HG02623 (cell line): Measurements from ENCODE around the gene ADISSP.

ENCODE experiments used
- ATAC-seq: cut with Tn5 transposase; IDR thresholded peaks from one replicate; pipeline ENCODE4 v1.9.1; 2021; ENCODE audit warnings: moderate library complexity; ENCODE audit not compliant: unreplicated experiment

The ADISSP gene

DNA sequence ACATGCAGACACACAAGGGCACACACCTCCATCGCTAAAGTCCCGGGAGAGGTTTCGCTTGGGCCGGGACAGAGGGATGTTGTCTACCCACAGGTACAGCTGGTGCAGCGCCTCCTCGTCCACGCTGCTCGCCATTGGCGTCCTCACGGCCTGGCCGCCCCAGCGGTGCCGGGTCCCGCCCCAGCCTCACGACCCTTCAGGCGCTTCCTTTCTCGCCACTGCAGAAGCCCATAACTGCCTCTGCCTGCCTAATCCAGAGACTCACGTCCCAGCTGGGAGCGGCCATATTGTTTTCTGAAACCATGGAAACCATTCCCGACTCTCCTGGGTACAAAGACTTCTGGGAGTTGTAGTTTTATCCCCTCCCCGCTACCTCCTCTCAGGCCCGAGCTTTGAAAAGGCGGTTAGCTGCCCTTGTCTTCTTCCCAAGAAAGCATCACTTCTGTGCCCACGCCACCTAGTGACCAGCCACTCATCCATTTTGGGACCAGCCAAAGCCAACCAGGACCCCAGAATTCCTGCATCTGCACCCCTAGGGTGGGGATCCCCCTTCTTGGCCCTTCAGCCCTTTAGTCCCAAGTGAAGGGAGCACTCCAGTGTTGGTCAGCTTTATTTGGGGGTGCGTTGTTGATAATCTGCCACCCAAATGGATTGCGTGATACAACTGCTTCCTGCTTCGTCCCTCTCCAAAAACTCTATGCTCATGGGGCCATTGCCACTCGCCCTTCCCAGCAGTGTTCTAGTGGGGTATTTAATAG is 13.8 kb upstream of the ADISSP start, which contains the start of gene SPEF1:
Gene SPEF1 (minus strand): TSS at position 296 of the 758 bp plus-strand sequence. CDS start 161 bp downstream, at position 135.
- ATAC-seq, result no peak

DNA sequence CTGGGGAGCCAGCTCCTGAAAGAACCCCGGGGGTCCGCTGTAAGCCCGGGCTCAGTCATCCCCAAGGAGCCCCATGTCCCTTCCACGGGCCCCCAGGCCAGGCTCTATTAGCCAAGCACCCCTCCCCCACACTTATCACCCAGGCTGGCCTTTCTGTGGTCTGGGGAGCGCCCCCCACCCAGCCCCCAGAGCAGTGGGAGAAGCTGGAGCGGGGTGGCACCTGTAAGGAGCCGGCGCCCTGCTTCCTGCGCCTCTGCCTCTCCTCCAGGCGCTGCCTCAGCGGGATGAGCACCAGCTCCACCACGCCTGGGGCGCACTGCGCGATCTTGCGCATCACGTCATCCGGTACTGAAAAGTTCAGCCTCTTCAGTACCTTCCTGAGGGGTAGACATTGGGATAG is 11.4 kb upstream of the ADISSP start:
- no peak for ATAC-seq

DNA sequence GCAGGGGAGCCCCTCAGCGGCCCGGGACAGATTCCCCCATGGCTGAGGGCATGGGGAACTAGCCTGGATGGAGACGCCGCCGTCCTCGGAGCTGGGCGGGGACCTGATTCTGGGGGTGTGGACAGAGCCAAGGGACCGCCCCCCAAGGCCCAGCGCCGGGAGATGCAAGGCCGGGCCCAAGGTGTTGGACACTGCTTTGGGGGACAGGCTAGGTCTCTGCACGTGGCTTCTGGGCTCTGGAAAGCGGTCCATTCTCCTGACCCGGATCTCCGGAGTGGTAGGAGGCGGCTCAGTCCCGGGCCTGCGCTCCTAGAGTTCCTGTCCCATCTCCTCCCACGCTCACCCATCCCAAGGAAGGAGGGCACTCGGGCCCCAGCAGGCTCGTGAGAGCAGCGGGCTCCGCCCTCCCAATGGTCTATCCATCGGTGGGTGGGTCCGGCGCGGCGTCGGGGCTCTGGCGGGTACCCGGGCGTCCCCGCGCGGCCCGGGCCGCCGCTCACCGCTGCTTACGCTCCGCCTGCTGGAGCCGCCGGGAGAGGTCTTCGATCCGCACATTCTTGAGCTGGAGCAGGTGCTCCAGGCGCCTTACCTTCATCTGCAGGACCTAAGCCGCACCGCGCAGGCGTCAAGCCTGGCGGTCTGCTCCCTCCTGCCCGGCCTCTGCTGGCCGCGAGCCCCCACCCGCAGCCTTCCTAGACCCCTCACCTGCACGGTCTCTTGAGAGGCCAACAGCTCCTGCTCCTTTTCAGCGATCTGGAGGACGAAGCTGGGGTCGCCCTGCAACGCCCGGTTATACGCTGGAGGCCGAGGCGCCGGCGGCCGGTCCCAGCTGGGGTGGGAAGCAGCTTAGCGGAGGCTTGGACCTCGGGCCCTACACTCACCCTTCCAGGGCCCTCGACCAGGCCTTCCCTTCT is 10.4 kb upstream of the ADISSP start:
- no peak for ATAC-seq

DNA sequence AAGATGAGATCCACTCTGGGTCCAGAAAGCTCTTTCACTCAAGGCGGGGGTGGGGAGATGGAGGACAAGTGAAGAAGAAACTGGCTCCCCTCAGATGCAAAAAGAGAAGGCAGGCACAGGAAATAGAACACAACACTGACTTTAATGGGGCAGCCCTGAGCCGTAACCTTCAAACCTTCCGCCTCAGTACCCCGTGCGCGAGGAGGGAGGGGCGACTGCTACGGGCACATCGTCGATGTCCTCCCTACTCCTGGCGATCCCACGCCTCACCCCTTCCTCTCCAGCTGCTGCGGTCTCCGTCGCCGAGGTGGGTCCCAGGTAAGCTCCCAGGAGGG is 9.8 kb upstream of the ADISSP start:
- no peak for ATAC-seq

DNA sequence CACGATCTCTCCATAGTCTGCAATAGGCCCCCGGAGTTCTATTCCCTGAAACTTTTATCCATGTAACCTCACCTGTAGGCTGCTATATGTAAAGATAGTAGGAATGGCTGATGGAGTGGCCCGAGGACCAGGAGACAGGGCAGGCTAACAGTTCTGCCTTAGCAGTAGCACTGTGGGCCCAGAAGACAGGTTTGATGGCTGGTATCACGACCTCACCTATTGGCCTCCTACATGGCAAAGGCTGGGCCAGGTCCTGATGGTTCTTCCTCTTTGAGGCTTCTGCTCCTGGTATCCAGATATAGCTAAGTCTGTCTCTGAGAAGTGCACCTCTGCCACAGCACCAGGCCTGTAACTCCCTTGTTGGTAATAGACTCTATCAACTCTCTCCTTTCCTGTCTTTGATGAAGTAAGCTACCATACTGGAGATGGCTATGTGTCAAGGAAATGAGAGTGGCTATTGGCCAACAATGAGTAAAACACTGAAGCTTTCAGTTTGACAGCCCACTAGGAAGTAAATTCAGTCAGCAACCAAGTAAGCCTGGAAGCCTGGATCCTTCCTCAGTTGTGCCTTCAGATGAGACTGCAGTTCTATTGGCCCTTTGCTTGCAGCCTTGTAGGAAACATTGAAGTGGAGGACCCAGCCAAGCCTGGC is 8.0 kb upstream of the ADISSP start:
- ATAC-seq, result no peak

DNA sequence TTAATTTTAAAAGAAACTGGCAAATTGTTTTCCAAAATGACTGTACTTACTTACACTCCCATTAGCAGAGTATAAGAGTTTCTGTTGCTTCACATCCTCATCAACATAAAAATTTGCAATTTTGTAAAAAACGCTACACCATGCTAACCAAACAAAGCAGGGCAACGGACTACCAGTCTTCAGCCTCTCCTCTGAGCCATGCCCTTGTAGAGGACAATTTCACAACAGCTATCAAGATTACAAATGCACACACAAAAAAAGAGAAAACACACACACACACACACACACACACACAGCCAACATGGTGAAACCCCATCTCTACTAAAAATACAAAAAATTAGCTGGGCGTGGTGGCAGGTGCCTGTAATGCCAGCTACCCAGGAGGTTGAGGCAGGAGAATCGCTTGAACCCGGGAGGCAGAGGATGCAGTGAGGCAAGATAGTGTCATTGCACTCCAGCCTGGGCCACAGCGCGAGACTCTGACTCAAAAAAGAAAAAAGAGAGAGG is 4.1 kb upstream of the ADISSP start:
- ATAC-seq, result no peak

DNA sequence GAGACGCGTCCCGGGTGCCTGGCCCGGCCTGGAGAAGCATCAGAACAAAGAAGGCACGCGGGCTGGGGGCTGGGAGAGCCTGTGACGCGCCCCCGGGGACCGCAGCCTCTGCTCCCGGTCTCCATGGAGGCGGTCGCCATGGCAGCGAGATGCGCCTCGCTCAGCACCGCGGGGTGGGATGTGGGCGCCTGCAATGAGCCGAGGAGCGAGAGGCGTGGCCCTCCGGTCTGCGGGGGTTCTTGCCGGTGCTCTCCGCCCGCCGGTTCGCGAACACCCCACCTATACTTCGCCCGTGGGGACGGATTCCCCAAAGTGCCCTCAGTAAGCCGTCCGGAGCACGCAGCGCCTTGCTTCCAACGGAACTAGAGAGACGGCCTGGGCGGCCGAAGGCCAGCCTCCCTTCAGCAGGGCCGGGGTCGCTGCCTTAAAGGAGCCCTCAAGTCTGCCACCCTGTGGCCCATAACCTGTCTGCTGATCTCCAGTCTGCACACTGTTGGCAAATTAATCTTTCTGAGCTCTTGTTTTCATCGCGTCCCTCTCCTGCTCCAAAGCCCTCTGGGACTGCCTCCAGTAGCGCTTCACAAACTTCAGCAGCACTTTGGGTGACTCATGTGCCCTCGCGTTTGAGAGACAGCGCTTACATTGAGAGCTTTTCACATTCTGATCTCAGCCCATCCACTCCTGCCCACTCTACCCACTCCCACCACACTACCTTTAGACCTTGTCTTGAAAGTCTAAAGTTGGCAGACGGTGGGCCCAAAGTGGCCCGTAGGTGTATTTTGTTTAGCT is 983 bp upstream of the ADISSP start:
- ATAC-seq, result no peak

DNA sequence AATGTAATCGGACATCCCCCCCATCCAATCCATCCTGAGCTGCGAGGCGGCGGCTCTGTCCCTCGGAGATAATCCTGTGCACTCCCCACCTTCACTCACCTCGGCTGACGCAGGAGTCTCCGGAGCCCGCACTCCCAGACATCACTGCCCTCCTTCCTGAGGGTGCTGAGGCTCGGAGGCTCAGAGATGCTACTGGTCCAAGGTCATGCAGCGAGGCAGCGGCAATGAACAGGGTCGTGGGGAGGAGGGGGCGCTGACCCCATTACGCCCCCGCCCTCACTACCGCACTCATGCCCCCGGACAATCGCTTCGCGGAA is 485 bp downstream of the ADISSP start:
- ATAC-seq, result no peak

DNA sequence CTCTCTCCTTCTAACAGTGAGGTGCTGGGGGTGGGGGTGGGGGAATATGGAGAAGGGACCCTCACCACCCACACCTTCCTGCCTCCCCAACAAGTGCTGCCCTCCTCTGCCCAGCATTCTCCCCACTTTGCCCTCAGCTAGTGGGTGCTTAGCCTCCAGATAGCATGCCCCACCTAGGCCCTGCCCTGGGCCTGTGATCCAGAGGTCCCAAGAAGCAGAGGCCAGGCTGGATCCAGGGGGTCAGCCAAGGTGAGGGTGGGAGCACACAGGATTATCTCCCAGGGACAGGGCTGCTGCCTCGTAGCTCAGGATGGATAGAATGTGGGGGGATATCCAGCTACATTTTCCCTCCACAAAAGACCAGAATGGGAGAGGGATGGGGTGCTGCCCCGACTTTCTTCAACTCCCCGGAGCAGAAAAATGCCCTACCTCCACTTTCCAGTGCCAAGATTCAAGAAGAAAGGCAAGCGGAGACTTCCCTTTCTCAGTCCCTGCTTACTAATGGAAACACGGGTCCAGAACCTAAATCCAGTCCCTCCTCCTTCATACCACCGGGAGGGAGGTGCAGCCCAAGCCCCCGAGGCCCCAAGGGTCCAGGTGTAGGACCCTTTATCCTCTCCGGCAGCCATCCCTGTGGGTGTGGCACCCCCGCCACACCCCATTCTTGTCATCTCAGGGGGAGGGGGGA is 987 bp downstream of the ADISSP start:
- no peak for ATAC-seq

DNA sequence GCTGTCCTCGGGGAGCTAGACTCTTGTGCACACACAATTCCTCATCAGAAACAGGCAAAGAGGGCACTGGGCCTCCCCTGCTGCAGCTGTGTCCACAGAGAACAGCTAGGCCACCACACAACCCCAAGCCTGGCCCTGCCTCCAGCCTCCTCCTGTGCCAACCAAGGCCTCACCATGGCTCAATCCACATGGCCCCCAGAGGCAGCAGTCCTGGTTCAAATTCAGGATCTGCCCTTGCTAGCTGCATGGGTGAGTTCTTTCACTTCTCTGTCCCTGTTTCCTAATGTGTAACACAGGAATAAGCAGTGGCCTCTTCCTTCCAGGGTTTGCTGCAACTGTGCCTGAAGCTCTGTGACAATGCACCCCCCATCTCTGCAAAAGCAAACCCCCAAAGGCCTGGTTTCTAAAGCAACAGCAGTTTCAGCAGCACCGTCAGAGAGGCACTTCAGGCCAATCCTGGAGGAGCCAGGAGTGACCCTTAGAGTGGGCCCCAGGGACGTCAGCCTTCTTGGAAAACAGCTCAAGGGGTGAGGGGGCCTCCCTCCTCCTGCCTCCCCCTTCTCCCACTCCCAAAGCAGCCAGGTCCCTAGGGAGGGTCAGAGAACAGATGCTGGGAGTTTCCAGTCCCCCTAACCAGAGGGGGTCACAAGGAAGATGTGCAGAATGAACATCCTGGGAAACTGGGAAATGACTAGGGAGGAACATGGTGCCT is 2.2 kb downstream of the ADISSP start:
- no peak for ATAC-seq

DNA sequence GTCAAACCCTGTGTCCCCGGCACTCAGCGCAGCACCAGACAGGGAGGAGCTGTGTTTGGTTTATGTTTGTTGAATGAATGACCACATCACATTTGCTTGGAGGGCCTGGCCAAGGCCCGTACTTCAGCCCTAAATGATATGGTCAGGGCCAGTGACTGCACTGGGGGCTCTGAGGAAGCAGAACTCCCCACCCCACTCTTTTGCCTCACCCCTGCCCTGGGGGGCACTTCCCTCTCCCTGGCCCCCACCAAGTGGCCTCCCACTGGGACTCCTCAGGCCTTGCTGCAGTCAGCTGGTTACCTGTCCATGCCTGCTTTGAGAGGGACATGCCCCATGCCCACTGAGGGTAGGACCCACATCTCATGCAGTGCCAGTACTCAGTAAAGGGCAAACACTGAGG is 2.9 kb downstream of the ADISSP start:
- no peak for ATAC-seq

DNA sequence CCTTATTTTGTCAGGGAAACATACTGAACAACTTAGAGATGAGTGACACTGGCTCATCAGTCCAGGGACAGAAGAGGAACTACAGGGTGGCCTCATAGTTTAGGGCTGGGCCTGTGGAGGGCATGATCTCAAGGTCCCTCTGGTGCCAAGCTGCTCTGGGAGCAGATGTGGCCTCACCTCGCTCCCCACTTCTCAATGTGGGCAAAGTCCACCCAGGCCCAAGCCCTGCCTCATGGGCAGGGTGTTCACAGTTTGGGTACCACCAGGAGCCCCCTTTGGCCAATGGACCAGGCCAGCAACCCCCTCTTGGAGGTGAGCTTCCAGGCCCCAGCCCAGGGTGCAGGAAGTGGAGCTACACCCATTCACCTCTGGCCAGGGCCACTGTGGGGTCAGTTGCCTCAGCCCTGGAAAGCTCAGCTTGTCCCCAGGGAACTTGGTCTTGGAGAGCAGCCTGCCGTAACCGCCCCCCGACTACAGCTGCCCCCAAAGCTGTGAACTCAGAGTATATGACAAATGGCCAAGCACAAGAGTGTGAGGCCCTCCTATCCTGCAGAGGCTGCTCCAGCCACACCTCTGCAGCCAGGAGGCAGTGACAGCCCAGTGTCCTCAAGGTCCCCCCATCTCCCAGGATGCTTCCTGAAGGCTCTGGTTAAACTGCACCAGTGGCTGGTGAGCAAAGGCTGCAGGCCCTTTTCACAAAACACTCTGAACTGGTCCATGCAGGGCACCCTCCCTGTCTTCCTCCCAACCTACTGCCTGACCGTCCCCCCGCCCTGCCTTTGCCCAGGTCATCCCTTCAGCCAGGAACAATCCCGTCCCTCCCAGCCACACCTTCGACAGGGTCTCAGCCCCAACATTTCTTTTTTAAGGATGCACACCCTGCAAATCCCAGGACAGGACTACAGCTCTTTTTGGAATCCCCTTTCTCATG is 3.6 kb downstream of the ADISSP start:
- ATAC-seq, result no peak

DNA sequence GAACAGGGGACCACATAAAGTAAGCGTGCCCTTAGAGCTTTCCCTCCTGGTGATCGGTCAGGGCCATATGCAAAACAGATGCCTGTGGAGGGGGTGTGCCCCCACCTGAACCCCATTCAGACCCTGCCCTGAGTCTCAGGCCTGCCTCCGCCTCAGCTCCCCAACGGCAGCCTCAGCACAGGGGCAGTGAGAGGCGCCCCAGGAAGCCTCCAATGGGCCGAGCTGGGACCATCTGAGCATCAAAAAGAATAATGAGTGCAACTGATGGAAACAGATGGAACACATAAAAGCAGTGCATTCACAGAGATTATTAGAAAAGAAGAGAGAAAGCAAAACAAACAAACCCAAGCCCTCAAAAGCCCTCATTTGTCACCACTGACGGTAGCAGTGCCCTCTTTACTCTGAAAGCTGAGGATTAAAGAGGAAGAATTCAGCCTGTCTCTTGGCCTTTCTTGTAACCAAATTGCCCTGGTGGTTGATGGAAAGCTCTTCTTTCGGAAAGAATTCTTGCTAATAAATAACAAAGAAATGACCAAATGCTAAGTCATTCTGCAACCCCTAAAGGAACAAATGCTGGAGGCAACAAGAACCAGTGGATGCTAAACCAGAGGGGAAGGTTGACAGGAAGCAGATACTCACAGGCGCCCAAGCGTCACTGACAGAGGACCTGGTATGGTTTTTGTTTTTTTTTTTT is 6.8 kb downstream of the ADISSP start:
- no peak for ATAC-seq

DNA sequence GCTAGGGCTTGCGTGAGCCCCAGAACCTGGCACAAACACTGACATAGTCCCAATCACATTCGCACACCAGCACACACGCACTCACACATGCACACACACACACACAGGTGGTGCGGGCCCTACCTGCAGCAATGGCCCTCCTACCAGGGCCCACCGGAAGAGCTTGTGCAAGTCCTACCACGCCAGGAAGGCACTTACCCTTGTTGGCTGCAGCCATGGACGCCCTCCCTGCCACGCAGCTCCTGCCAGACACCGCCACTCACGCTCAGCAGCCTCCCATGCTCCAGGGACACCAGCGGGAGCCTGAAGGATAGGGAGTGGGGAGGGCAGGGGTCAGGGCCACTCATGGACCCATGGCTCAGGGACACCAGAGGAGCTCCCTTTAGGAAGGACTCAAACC is 7.7 kb downstream of the ADISSP start:
- ATAC-seq, result no peak

DNA sequence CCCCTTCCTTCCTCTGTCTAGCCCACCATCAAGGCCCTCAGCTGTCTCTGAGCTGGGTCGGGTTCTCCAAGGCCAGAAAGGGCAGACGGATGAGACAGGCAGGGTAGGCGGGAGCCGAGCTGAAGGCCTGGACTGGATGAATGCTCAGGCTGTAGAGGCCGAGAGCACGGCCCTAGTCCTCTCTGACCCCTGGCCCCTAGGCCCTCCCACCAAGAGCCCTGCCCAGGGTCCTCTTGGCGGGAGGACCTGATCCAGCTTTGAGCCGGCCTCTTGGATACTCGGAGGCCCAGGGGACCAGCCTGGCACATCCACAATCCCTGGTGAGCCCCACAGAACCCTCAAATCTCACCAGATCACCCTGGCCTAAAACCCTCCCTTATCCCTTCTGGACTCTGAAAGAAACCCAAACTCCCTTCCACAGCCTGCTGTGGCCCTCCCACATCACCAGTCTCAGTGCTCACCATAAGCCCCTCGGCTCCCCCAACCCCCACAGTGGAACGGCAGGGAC is 8.2 kb downstream of the ADISSP start:
- ATAC-seq, result no peak

DNA sequence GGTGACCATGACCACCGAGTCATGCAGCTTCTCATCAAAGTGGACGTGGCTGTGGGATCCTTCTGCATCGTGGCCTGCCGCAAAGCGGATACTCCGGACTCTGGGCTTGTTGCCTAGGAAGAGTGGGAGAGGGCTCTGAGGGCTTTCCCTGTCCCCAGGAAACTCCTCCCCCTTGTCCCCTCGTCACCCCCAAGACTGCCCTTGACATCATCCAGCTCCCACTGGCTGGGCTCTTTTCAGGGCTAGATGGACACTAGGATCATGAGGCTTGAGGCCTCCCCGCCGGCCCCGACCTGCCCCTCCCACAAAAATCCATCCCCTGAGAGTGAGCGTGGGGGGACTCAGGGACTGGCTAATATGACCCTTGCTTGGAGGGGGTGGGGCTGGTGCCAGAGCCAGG is 9.0 kb downstream of the ADISSP start:
- ATAC-seq, result no peak

DNA sequence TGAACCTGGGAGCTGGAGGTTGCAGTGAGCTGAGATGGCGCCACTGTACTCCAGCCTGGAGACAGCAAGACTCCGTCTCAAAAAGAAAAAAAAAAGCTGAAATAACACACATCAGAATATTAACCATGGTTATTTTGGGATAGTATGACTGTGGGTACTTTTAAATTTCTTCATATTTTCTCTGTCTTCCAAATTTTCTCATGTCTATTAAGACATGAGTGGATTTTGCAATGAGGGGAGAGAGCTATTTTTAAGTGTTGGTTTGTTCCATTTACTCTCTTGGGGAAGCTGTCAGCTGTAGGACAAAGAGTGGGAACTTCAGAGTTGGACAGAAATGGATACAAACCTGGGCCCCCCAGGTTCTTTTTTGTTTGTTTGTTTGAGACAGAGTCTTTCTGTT is 10.3 kb downstream of the ADISSP start:
- no peak for ATAC-seq
